GM12801 (cell line): ENCODE results near the gene CGB2.

ENCODE experiments used
- TF ChIP-seq, protein P1 (sequence below): IDR thresholded peaks from one replicate; pipeline ENCODE4 v1.5.1; 2011; ENCODE audit warnings: control low read depth; ENCODE audit not compliant: insufficient read length; ENCODE audit errors: extremely low read depth

CGB2 gene

DNA sequence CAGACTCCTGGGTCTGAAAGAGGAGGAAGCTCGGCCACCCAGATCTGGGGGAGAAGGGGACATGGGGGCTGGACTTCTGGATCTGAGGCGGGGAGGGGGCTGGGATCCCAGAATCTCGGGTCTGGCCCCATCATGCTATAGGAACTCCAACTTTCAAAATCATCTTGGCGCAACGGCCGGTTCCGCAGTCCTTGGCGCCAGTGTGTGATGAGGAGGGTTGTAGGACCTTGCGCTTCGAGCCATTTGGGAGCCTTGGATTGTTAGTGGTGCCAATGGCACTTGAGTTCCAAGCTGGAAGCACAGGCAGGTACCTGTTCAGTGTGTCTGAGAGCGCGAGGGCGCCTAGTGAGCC lies 37.7 kb upstream of the CGB2 start:
- TF ChIP-seq, protein P1, sequence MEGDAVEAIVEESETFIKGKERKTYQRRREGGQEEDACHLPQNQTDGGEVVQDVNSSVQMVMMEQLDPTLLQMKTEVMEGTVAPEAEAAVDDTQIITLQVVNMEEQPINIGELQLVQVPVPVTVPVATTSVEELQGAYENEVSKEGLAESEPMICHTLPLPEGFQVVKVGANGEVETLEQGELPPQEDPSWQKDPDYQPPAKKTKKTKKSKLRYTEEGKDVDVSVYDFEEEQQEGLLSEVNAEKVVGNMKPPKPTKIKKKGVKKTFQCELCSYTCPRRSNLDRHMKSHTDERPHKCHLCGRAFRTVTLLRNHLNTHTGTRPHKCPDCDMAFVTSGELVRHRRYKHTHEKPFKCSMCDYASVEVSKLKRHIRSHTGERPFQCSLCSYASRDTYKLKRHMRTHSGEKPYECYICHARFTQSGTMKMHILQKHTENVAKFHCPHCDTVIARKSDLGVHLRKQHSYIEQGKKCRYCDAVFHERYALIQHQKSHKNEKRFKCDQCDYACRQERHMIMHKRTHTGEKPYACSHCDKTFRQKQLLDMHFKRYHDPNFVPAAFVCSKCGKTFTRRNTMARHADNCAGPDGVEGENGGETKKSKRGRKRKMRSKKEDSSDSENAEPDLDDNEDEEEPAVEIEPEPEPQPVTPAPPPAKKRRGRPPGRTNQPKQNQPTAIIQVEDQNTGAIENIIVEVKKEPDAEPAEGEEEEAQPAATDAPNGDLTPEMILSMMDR: no peak

DNA sequence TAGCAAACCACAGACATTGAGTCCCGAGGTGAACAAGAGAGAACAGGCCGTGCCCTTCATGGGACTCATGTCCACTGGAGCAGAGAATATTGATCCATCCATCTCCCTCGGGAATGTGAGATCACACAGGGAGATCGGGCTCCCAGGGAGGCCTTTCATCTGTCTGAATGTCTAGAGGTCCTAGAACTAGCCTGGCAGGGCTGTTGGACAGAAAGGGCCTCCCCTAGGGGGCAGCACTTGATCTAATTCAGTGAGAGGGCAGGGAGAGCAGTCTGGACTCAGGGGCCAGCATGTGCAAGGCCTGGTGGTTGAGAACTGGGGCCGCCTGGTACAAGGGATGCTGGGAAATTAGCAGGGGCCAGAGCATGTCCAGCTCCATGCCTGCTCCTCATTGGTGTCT lies 33.7 kb upstream of the CGB2 start:
- TF ChIP-seq, protein P1: no peak

DNA sequence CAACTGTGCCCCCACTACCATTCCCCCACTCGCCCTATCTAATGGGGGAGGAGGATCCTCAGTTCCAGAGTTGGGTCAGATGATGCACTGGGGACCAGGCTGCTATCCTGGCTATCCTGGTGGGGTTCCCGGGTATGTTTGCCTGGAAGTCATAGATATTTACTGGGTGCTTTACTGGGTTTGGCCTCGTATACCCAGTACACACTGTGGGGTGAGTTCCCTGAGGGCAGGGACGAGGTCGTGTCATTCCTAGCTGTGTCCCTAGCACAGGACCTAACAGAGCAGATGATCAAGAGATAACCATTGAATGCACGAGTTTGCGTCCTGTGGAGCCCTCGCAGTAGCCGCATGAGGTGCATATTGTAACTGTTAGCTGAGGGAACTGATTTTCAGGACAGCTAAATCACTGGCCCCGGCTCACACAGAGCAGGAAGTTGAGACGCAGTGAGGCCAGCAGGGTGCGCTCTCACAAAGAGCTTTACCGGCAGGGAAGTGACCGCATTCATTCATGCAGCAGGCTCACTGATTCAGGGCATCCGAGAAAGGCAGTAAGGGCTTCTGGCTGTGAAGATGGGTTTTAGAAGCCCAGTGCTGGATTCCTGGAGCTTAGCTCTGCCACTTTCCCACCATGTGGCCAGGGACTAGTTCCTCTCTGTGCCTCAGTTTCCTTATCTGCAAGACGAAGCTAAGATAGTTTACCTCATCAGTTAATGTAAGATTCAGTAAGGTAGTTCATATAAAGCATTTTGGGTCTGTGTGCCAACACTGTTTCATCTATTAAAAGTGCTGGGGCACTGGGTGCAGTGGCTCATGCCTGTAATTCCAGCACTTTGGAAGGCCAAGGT lies 32.0 kb upstream of the CGB2 start:
- TF ChIP-seq, protein P1: no peak

DNA sequence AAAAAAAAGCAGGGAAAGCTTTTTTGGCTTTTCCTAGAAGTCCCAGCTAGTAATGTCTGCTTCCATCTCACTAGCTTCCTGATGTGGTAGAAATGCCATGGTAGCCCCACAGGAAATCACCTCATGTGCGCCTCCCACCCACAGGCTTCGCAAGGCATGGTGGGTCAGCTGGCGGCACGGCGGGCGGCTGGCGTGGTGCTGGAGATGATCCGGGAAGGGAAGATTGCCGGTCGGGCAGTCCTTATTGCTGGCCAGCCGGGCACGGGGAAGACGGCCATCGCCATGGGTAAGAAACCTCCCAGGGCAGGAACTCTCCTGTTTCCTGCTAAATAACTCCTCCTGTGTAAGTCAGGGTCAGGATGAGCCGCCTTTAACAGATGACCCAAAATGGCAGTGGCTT lies 27.6 kb upstream of the CGB2 start:
- TF ChIP-seq, protein P1: no peak

DNA sequence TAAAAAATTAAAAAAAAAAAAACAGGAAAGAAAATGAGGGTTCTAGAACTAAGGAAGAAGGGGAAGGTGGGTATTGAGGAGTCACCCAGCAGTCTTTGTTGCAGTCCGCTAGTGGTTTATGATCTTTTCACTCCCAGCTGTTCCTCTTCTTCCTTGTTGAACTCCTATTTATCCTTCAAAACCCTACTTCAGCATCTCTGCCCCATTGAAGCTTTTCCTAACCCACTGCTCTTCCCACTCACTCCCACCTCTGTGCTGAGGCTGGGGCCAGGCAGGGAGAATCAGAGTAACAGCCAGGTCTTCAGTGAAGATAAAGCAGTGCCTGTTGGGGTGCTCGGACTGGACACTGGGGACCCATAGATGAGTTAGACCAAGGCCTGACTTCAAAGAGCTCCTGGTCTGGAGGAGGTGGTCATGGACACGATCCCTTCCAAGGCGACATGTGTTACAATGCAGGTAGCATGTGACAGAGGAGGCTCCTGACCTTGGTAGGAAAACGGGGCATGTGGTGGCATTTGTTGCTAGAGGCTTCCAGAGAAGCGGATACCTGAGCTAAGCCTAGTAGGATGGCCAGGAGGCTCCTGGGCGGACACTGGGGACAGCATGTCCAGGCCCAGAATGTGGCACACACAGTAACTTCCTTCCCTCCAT lies 26.6 kb upstream of the CGB2 start:
- TF ChIP-seq, protein P1: no peak

DNA sequence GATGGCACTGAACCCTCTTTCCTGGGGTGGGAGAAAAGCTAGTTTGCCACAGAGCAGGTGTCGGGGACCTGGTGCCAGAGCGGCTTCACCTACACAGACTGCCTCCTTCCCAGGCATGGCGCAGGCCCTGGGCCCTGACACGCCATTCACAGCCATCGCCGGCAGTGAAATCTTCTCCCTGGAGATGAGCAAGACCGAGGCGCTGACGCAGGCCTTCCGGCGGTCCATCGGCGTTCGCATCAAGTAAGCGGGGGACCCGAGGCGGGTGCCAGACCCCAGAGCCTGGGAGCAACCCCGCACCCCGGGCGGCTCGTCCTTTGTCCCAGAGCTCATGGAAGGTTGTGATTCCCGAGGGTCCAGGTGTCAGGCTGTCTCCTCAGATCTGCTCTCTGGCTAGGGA lies 24.8 kb upstream of the CGB2 start:
- TF ChIP-seq, protein P1: no peak

DNA sequence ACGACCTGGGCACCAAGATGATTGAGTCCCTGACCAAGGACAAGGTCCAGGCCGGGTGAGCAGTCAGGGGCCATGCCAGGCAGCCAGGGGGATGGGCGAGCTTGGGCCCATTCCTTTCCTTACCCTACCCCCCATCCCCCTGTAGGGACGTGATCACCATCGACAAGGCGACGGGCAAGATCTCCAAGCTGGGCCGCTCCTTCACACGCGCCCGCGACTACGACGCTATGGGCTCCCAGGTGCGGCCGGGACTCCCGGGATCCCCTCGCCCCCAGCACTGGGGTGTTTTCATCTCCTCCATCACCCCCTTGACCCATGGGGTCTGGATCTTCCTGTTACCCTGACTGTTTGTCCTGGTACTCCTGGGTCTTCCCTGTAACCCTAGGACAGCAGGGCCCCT lies 21.9 kb upstream of the CGB2 start:
- TF ChIP-seq, protein P1: no peak
